Ectodermal cell (in vitro differentiated cells): ENCODE results near the gene ACIN1.
A peak's percentile ranks its signal among the peaks of the same experiment; 100 is the strongest.

Experiments used
- H3K27ac ChIP-seq: 2 replicates; pipeline ENCODE4 v1.7.0; 2013; ENCODE audit warnings: mild to moderate bottlenecking, low read depth, low read length; ENCODE audit not compliant: insufficient read depth, poor library complexity, severe bottlenecking
- H3K27me3 ChIP-seq: 2 replicates; pipeline ENCODE4 v1.7.0; 2013; ENCODE audit warnings: mild to moderate bottlenecking, low read length; ENCODE audit not compliant: insufficient read depth, control insufficient read depth, poor library complexity, severe bottlenecking
- H3K36me3 ChIP-seq: one replicate; pipeline ENCODE4 v1.7.0; 2013; ENCODE audit warnings: low read length; ENCODE audit not compliant: control insufficient read depth, insufficient read depth
- H3K4me1 ChIP-seq: one replicate; pipeline ENCODE4 v1.7.0; 2013; ENCODE audit warnings: low read length; ENCODE audit not compliant: control insufficient read depth, insufficient read depth
- H3K4me3 ChIP-seq: 2 replicates; pipeline ENCODE4 v1.7.0; 2013; ENCODE audit warnings: low read depth, low read length, control low read depth; ENCODE audit not compliant: insufficient read depth
- H3K9me3 ChIP-seq: 2 replicates; pipeline ENCODE4 v1.7.0; 2013; ENCODE audit warnings: mild to moderate bottlenecking, low read length, moderate library complexity; ENCODE audit not compliant: control insufficient read depth
- WGBS, 2 experiments: methylation state at CpG; one replicate each; pipeline ENCODE4 v1.1.7; 2013; ENCODE audit warnings: missing lambda C conversion rate in 2 of 2; 5-methylcytosine and 5-hydroxymethylcytosine counted together

ACIN1 gene

DNA sequence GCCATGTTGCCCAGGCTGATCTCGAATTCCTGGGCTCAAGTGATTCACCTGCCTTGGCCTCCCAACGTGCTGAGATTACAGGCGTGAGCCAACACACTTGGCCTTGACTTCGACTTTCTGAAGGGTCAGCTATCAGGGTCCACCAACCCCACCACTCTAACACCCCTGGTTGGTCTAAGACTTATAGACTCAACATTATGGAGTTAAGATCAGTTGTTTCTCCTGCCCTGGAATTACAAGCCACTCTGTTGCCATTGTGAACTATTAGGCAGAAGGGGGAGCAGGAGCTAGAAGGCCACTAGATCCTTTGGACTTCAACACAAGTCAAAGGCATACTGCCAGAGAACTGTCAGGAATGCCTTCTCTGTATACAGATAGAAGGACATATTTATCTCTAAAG lies 54.8 kb downstream of the ACIN1 start:
- Histone ChIP-seq H3K4me1 (peaks cover 12% of the 10 kb centered on the region), H3K4me3 (no peak overlapping the region), H3K36me3 (no peaks in the 10 kb centered on the region), H3K27me3 (no peaks in the 10 kb centered on the region), H3K27ac (no peak overlapping the region), H3K9me3 (no peaks in the 10 kb centered on the region)
- WGBS, 2 experiments: 87 to 91% methylated on average over 4 of the region's 4 CpGs

DNA sequence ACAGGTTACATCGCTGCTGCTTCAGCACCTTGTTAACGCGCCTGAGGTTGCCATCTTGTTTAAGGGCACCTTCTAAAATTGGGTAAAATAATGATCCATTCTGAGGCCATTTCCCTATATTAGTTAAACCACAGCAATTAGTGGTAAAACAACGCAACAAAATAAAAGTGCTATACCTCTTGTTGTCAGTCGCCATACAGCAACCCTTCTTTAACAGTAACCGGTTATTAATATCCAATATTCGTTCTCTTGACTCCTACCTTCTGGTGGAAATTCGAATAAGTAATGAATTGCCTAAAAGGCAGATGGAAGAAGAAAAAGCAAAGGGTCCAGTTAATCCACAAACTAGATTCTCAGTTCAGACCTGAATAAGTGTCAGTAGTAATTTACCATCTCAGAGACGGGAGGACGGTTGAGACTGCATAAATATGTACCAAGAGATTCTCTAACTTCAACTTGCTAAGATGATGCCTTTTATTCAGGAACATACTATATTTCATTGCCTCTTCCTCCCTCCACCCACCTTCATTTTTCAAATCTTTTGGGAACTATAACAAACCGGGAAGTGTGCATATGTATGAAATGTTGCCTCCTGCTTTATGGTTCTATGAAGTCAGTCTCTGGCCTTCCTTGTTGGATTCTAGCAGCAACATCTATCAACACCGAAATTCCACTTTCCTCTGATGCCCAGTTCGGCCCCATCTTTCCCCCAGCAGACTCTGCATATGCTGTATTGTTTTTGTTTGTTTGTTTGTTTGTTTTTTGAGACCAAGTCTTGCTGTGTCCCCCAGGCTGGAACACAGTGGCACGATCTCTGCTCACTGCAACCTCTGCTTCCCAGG lies 59.4 kb downstream of the ACIN1 start:
- no peaks in the 10 kb centered on the region for H3K27me3 ChIP-seq
- 72 to 75% methylated on average over 14 of the region's 14 CpGs for WGBS, 2 experiments
- H3K9me3 ChIP-seq: no peaks in the 10 kb centered on the region
- peaks cover 30% of the 10 kb centered on the region for H3K36me3 ChIP-seq
- H3K4me1 ChIP-seq: peaks cover 5% of the 10 kb centered on the region
- H3K27ac ChIP-seq: peak overlapping the region; percentile 97
- peak overlapping the region; percentile 81 for H3K4me3 ChIP-seq

DNA sequence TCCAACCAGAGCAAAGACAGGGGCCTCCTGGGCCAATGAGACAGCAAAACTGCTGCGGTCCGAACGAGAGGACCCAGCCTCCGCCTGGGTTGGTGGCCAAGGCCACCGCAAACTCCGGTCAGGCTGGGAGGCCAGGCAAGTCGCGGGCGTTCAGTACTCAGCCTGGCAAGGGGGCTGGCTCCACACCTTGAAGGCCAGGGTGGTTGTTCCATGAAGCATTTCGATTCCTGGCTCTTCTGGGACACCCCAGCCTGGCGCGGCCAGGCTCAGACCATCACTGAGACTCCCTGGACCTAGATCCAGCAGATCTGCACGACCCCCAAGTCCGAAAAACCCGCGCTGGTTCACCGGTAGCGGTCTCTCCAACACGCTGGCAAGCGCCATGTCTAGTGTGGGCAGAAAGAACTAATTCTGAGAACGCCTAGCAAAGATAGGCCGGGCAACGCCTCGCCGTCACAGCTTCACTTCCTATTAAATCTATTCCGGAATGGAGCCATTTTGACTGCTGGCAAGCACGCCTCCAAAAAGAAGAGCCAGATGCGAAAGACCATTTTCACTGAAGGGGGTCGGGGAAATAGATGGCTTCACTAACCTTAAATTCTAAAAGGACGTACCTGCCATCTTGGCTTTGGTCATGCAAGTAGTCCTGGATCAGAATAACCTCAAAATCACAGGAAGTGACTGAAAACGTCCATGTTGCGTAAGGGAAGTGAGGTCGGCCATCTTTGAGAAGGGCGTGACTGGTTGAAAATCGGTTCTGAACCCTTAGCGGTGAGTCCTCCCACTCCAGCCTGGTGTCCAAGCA lies 60.2 kb downstream of the ACIN1 start, which contains the start of gene PSMB5:
PSMB5 (minus strand) TSS at position 403 of the 805 bp plus-strand sequence; CDS start at position 384, 19 bp downstream.
- peak within 1 kb of the TSS; percentile 97 for H3K27ac ChIP-seq
- H3K9me3 ChIP-seq: no peaks in the 10 kb centered on the region
- H3K36me3 ChIP-seq: peaks cover 32% of the 10 kb centered on the region
- H3K4me3 ChIP-seq: peak within 1 kb of the TSS; percentile 81
- H3K27me3 ChIP-seq: no peaks in the 10 kb centered on the region
- peaks cover 5% of the 10 kb centered on the region for H3K4me1 ChIP-seq
- 0% methylated on average over 36 of the region's 36 CpGs for WGBS, 2 experiments

DNA sequence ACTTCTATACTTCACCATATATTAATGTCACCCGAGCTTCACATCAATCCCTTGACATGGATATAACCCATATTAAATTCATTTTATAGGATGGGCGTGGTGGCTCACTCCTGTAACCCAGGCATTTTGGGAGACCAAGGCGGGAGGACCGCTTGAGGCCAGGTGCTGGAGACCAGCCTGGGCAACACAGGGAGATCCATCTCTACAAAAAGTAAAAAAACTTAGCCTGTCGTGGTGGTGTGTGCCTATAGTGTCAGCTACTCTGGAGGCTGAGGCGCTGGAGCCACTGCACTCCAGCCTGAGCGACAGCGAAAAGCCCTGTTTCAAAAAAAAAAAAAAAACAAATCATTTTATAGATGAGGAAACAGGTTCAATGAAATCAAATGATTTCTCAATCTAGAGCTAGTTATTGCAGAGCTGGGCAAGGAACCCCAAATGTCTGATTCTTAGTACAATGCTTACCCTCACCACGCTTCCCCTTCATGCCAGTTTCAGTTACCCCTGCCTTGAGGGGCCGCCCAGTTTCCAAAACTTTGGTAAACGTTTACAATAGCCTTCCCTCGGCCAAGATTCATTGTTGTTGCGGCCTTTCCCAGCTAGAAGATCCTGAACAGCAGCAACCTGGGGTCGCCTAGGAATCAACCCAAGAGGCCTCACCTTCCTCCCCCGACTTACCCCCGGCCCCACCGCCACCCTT lies 61.0 kb downstream of the ACIN1 start:
- H3K27ac ChIP-seq: peak overlapping the region; percentile 97
- H3K9me3 ChIP-seq: no peaks in the 10 kb centered on the region
- H3K27me3 ChIP-seq: no peaks in the 10 kb centered on the region
- peaks cover 38% of the 10 kb centered on the region for H3K36me3 ChIP-seq
- peak overlapping the region; percentile 81 for H3K4me3 ChIP-seq
- 41 to 42% methylated on average over 17 of the region's 17 CpGs for WGBS, 2 experiments
- peaks cover 5% of the 10 kb centered on the region for H3K4me1 ChIP-seq

DNA sequence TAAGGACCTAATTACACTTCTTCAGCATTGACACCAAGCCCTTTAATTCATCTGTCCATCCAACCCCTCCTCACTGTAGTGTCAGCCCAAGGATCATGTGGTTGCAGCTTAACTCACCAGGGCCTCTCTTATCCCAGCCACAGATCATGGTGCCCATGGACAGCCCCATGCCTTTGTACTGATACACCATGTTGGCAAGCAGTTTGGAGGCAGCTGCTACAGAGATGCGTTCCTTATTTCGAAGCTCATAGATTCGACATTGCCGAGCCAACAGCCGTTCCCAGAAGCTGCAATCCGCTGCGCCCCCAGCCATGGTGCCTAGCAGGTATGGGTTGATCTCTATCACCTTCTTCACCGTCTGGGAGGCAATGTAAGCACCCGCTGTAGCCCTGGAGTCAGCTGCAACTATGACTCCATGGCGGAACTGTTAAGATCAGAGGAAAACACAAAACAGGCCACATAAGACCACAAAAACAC lies 61.6 kb downstream of the ACIN1 start:
- no peaks in the 10 kb centered on the region for H3K9me3 ChIP-seq
- peaks cover 5% of the 10 kb centered on the region for H3K4me1 ChIP-seq
- no peaks in the 10 kb centered on the region for H3K27me3 ChIP-seq
- 92 to 95% methylated on average over 10 of the region's 10 CpGs for WGBS, 2 experiments
- peaks cover 38% of the 10 kb centered on the region for H3K36me3 ChIP-seq
- H3K27ac ChIP-seq: no peak overlapping the region
- peak overlapping the region; percentile 81 for H3K4me3 ChIP-seq

- Histone ChIP-seq H3K4me3 (no peak overlapping the region), H3K9me3 (no peaks in the 10 kb centered on the region), H3K4me1 (peaks cover 5% of the 10 kb centered on the region), H3K27me3 (no peaks in the 10 kb centered on the region), H3K36me3 (peaks cover 41% of the 10 kb centered on the region), H3K27ac (no peak overlapping the region)
- WGBS, 2 experiments: 96 to 97% methylated on average over 4 of the region's 4 CpGs
These were observed 64.0 kb downstream of the ACIN1 start for GRCh38 chr14:23030936-23031335.

DNA sequence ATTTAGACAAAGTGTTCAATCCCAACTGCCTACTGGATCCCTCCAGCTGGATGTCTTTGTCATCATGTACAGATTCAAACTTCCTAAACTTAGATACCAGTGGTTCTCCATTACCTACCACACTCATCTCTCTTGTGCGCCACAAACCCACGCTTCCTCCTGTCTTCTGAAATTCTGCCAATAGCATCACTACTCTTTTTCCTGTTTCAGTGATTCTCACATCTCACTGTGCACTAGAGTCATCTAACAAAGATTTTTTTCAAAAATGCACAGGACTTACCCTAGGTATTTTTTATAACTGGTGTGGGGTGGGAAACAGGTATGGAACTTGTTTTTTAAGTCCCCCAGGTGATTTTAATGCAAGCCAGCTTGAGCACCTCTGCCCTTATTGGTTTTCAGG lies 66.1 kb downstream of the ACIN1 start:
- 98% methylated on average over 2 of the region's 2 CpGs for WGBS, 2 experiments
- Histone ChIP-seq H3K4me1 (peaks cover 16% of the 10 kb centered on the region), H3K27me3 (no peaks in the 10 kb centered on the region), H3K9me3 (no peaks in the 10 kb centered on the region), H3K36me3 (peaks cover 52% of the 10 kb centered on the region), H3K27ac (no peak overlapping the region), H3K4me3 (no peak overlapping the region)

DNA sequence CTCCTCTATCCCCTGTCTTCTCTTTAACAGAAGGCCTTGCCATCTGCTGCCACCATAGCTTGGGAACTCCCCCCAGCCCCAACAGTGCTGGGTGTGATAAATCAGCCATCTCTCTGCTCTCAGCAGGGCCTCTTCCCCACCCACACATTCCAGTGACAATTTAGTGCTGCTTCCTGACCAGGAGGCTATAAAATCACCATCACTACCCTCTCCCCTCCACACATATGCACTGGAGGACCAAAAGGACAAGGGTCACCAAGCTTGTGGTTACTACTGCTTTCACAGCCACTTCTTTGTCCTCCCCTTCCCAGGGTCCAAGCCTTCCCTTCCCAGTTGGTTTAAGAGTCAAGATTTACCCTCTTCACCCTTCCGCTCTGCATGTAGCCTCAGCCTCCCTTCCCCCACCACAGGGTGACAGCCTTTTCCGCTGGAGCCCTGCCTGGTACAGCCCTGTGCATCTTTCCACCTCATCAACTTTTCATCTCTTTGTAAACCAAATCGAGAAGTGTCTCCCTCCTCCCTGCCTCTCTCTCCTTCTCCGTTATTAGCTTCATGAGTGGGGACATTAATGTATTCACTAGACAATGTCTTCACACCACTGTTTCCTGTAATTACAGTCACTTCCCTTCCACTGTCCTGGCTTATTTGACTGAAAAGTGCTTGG lies 69.7 kb downstream of the ACIN1 start:
- Histone ChIP-seq H3K4me3 (no peak overlapping the region), H3K27ac (peak overlapping the region; percentile 72), H3K36me3 (peaks cover 20% of the 10 kb centered on the region), H3K9me3 (no peaks in the 10 kb centered on the region), H3K27me3 (no peaks in the 10 kb centered on the region), H3K4me1 (peaks cover 30% of the 10 kb centered on the region)
- 85 to 88% methylated on average over 4 of the region's 4 CpGs for WGBS, 2 experiments

DNA sequence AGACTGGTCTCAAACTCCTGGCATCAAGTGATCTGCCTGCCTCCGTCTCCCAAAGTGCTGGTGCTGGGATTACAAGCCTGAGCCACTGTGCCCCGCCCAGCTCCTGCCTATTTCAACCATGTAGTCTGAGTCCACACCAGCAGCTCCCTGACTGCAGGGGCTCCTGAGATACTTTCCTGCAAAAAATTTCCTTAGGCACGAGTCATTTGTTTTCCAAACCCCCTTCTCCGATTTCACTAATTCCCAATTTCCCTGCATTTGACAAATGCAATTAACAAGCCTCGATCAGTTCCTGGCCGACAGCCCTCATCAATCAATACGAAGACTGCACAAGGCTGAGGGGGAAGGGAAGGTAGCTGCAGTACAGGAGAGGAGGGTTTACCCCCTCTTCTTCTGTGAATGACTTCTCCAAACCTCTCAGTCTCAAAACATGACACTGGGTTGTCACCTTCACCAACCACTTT lies 70.3 kb downstream of the ACIN1 start:
- no peaks in the 10 kb centered on the region for H3K27me3 ChIP-seq
- H3K27ac ChIP-seq: peak overlapping the region; percentile 72
- WGBS, 2 experiments: 79 to 80% methylated on average over 7 of the region's 7 CpGs
- H3K36me3 ChIP-seq: peaks cover 20% of the 10 kb centered on the region
- H3K4me3 ChIP-seq: no peak overlapping the region
- H3K4me1 ChIP-seq: peaks cover 30% of the 10 kb centered on the region
- H3K9me3 ChIP-seq: no peaks in the 10 kb centered on the region
